Activated naive CD4-positive, alpha-beta T cell treated with anti-CD3 and anti-CD28 coated beads, Interleukin-2, amount 50 U/mL, for 72 hours (primary cell): ENCODE results near the gene VSIG4. TPM values are rescaled to one million over a fixed set of nuclear protein-coding genes. Genes with fewer than 3 reads are reported as not detected.

Experiments used
- ATAC-seq, 2 donors: fragments of 150-1000 bp; cut with Tn5 transposase; 2 replicates each; pipeline ENCODE4 v1.10.0; 2021; ENCODE audit warnings: mild to moderate bottlenecking in 2 of 2, moderate library complexity in 2 of 2
- DNase-seq, 2 donors: peaks; one replicate each; pipeline ENCODE4 v3.0.0; 2021 to 2022; ENCODE audit warnings: low spot score in 2 of 2
- H3K27ac Mint-ChIP-seq, 2 donors: one replicate each; pipeline ENCODE4 v1.8.0; 2022; ENCODE audit warnings: mild to moderate bottlenecking in 2 of 2, mixed read lengths in 2 of 2
- H3K36me3 Mint-ChIP-seq, 2 donors: one replicate each; pipeline ENCODE4 v1.8.0; 2022; ENCODE audit warnings: mixed read lengths in 2 of 2
- H3K9me3 Mint-ChIP-seq, 2 donors: one replicate each; pipeline ENCODE4 v1.8.0; 2022; ENCODE audit warnings: mixed read lengths in 2 of 2
- total RNA-seq, 2 donors: library from RNA; stranded (reverse); gene quantifications; one replicate each; pipeline ENCODE4 v1.2.3, GENCODE V29; 2022

VSIG4 gene
- total RNA-seq, 2 donors from 2014 or later = 0.57 TPM; not detected in 1

- no peaks in the 10 kb centered on the region for H3K36me3 Mint-ChIP-seq
- H3K9me3 Mint-ChIP-seq = no peaks in the 10 kb centered on the region
- ATAC-seq = peak; percentile 31 to 69
- no peak for DNase-seq
- H3K27ac Mint-ChIP-seq = no peak overlapping the region
Observed at GRCh38 chrX:66036231-66036630, 3.6 kb downstream of the VSIG4 start.

DNA sequence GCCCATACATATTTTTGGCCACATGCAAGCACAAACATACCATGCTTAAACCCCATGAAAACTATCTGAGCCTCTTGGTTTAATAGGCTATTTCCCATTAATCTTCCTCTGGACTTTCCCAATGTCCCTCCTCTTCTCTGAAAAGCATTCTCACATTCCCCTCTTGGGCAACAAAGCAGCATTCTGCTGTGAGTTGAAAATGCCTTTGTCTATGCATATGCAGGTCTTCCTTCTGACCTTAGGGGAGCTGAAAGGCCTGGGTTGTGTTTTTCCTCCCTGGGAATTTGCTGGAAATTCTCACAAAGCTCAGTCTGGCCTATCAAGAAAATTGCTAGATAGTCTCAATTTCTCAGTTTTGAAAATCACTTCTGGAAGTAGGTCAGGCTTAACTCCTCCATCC is 4.2 kb downstream of the VSIG4 start:
- H3K9me3 Mint-ChIP-seq = no peaks in the 10 kb centered on the region
- DNase-seq = no peak
- H3K36me3 Mint-ChIP-seq = no peaks in the 10 kb centered on the region
- ATAC-seq = peak; percentile 19 to 30
- H3K27ac Mint-ChIP-seq = no peak overlapping the region

GRCh38 chrX:66030505-66031317 is 9.2 kb downstream of the VSIG4 start:
- DNase-seq = peak in 1 of 2 donors; percentile 18
- Mint-ChIP-seq H3K9me3 (no peaks in the 10 kb centered on the region), H3K36me3 (no peaks in the 10 kb centered on the region), H3K27ac (no peak overlapping the region)
- peak; percentile 53 to 66 for ATAC-seq

- H3K27ac Mint-ChIP-seq = no peak overlapping the region
- no peaks in the 10 kb centered on the region for H3K9me3 Mint-ChIP-seq
- DNase-seq (no peak), ATAC-seq (no peak)
- peaks cover 0 to 6% of the 10 kb centered on the region in 2 donors for H3K36me3 Mint-ChIP-seq
Observed at GRCh38 chrX:66028936-66029335, 10.9 kb downstream of the VSIG4 start.

DNA sequence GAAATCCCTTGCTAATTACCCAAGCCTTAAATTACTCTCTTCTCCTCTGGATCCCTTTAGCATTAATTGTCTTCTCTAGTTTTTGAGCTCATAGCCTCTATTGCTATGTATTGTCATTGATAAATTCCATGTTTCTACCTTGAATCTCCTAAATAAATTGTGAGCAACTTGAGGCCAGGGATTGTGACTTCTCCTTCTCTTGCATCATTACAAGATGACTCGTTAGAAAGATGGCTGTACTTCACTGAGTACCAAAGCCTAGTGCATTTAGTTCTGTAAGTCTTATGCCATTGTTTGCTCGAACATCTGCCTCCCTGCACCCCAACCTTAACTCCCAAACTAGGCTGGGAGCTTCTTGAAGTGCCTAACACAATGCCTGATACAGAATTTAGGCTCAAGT is 15.3 kb downstream of the VSIG4 start:
- Mint-ChIP-seq H3K9me3 (peaks cover 0 to 4% of the 10 kb centered on the region in 2 donors), H3K36me3 (peaks cover 4 to 6% of the 10 kb centered on the region in 2 donors), H3K27ac (no peak overlapping the region)
- no peak for ATAC-seq
- no peak for DNase-seq

DNA sequence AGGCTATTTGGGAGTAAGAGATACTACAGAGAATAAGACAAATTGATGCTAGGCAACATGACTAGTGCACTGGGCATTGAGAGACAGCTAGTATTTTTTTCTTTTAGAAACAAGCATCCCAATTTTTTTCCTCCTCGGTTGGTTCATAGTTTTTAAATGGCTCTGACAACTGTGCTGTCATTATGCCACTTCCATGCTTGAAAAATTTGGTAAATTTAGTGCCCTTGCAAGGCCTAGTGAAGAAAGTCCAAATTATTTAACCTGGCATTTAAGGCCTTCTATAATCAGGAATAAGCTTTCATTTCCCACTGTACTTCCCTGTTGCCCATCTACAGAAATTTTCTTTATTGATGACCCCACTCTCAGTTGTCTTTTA is 15.8 kb downstream of the VSIG4 start:
- ATAC-seq (no peak), DNase-seq (no peak)
- Mint-ChIP-seq H3K9me3 (peaks cover 0 to 4% of the 10 kb centered on the region in 2 donors), H3K27ac (no peak overlapping the region), H3K36me3 (peaks cover 4 to 6% of the 10 kb centered on the region in 2 donors)

DNA sequence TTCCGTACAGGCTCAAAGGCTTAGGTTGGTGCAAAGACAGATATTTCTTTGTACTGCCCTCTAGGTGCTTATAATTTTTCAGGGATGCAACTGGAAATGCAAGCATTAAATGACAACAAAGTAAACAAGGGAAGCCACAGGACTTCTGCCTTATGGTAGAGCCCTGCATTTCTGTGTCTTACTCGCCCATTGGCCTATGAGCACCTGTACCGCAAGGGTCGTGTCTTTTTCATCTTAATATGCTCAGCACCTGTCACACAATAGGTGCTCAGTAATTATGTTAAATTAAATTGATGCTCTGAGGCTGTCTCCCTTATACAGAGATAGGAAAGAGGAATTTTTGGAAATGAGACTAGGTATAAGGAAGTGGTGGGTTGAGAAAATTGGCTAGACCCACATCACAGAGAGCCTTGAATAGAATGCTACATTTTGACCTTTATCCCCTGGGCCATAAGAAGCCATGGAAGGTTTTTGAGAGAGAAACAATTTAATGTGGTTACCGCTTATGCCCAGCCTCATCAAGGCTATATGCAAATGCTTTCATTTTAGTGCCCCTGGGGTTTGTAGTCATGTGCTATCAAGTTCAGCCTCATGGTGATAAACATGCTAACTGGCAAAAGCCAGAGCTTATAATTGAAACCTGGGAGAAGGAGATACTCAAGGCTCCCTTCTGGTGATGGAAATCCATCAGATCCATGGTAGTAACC is 16.3 kb downstream of the VSIG4 start:
- DNase-seq (no peak), ATAC-seq (no peak)
- Mint-ChIP-seq H3K27ac (no peak overlapping the region), H3K36me3 (peaks cover 4 to 6% of the 10 kb centered on the region in 2 donors), H3K9me3 (peaks cover 0 to 4% of the 10 kb centered on the region in 2 donors)

DNA sequence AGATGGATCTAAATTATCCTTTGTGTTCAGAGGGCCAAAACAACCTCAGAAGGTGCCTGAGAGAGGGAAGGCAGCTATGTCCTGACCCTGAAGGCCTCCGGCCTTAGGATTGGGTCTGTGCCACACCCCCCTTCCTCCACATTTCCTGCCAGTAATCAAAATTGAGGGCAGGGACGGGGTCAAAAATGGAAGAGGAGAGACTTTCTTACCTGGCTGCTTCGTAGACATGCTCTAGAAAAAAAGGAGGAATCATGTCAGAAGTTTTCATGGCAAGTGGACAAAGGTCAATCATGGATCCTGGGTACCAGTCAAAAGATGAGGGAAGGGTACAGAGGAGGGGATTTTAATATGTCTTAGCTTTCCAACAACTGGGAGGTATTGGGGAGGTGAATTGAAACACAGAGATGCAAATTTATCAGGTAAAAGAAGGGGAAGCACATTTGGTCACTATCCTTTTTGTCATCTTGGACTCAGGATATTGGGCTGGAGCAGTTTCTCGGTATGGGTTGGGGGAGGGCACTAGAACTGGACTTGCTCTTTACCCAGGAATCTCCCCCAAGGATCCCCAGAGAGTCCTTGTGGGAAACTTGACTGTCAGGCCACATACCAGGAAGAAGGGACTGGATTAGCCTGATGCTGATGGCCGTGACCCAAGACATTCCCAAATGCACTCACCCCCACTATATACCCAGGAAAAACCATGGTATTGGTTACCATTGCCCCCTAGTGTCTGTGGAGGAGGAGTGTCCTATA is 17.1 kb downstream of the VSIG4 start:
- Mint-ChIP-seq H3K9me3 (peaks cover 0 to 4% of the 10 kb centered on the region in 2 donors), H3K36me3 (peaks cover 4 to 6% of the 10 kb centered on the region in 2 donors), H3K27ac (no peak overlapping the region)
- ATAC-seq (no peak), DNase-seq (no peak)

- DNase-seq (no peak), ATAC-seq (no peak)
- Mint-ChIP-seq H3K36me3 (peaks cover 4 to 6% of the 10 kb centered on the region in 2 donors), H3K9me3 (peaks cover 0 to 4% of the 10 kb centered on the region in 2 donors), H3K27ac (peak overlapping the region in 1 of 2 donors; percentile 70)
Observed at GRCh38 chrX:66021765-66022631, 17.9 kb downstream of the VSIG4 start.

GRCh38 chrX:66021401-66021764 is 18.5 kb downstream of the VSIG4 start:
- peak overlapping the region in 1 of 2 donors; percentile 70 for H3K27ac Mint-ChIP-seq
- no peak for DNase-seq
- no peak for ATAC-seq
- H3K9me3 Mint-ChIP-seq = peaks cover 0 to 4% of the 10 kb centered on the region in 2 donors
- peaks cover 4 to 6% of the 10 kb centered on the region in 2 donors for H3K36me3 Mint-ChIP-seq

GRCh38 chrX:66020631-66021334 is 19.1 kb downstream of the VSIG4 start:
- Mint-ChIP-seq H3K36me3 (peaks cover 4 to 6% of the 10 kb centered on the region in 2 donors), H3K27ac (peak overlapping the region; percentile 55 to 70), H3K9me3 (peaks cover 0 to 4% of the 10 kb centered on the region in 2 donors)
- ATAC-seq (no peak), DNase-seq (no peak)

DNA sequence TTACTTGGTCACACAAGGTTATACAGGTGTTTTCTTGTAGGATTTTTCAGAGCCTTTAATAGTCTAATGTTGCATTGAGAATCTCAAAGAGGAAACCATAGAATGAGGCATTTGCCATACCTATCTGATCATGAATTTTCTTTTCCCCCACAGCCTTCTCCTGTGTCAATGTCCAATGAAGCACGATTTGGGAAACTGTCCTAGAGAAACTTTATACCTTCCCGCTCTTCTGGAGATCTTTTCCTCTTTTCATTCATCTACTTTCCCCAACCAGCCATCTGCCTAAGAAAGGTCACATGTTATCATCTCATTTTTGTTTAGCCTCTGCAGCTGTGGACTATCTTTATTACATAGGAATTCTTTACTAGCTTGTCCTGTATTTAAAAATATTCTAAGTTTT is 19.9 kb downstream of the VSIG4 start:
- H3K36me3 Mint-ChIP-seq = peaks cover 4 to 10% of the 10 kb centered on the region in 2 donors
- DNase-seq (no peak), ATAC-seq (no peak)
- no peak overlapping the region for H3K27ac Mint-ChIP-seq
- peaks cover 0 to 4% of the 10 kb centered on the region in 2 donors for H3K9me3 Mint-ChIP-seq

DNA sequence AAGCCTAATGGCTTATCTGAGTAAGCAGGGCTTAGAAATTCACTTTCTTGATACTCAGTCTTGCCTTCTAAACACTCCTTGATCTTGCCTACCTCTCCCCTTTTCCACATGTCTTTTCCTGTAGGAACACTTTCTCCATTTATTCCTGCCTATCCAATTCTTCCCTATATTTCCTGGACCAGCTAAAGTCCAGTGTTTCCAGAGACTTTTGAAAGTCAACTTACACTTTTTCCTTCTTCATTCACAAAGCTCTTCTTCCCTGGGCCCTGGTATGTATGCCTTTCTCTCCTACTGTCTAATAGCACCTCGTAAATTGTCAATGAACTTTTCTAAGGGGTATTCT is 20.6 kb downstream of the VSIG4 start:
- DNase-seq (no peak), ATAC-seq (no peak)
- H3K9me3 Mint-ChIP-seq = peaks cover 0 to 4% of the 10 kb centered on the region in 2 donors
- no peak overlapping the region for H3K27ac Mint-ChIP-seq
- peaks cover 4 to 6% of the 10 kb centered on the region in 2 donors for H3K36me3 Mint-ChIP-seq

DNA sequence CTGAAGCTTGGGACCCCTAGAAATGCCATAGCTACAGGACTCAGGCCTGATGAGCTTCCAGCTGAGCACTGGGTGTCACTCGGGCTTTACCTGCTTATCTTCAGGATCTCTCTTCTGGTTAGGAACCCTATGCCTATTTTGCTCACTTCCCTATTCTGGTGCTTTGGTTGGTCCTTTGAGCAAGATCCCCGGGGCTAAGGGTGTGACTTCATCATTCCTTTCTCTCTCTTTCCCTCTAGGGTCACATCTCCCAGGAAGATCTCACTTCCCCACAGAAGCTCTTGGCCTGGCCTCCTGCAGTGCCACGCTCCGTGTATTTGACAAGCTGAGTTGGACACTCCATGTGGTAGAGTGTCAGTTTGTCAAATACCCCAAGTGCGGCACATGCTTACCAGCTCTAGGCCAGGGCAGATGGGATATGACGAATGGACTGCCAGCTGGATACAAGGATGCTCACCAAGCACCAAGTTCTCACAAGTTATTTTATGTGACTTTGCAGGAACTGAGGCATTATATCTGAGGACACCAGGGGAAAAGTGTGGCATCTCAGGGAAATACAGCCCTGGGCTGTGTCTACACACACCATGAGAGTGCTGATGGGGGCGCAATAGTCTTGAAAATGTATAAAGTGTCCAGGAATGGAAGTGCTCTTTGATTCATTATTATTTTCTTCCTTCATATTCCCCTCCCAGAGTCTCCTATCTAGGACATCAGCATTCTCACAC is 21.1 kb downstream of the VSIG4 start:
- Mint-ChIP-seq H3K36me3 (peaks cover 4 to 5% of the 10 kb centered on the region in 2 donors), H3K9me3 (peaks cover 0 to 4% of the 10 kb centered on the region in 2 donors), H3K27ac (no peak overlapping the region)
- ATAC-seq (no peak), DNase-seq (no peak)

DNA sequence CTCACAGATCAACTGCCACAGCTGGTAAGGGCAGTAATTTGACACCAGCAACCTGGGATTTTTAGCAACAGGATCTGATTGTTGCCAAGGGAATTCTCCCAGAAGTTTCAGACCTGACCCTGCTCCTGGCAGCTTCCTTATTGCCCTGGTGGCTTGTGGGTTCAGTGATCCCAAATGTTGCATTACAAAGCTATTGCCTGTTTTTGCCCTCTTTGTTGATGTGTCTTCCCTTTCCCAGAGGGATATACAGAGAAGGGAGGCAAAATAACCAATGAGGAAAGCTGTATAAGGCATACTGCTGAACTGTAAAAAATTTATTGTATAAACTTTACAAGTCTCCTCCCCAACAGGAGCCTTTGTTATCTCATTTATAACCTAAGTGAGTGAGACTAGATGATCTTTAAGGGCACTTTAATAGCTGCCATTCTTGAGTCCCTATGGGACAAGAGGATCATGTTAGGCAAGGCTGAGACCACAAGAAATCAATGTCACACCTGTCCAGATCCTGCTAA is 22.2 kb downstream of the VSIG4 start:
- no peak for ATAC-seq
- no peak for DNase-seq
- peak overlapping the region; percentile 3 to 60 for H3K27ac Mint-ChIP-seq
- peaks cover 4 to 5% of the 10 kb centered on the region in 2 donors for H3K36me3 Mint-ChIP-seq
- H3K9me3 Mint-ChIP-seq = peaks cover 0 to 4% of the 10 kb centered on the region in 2 donors
